IMR-90 (cell line): ENCODE data around the gene AJM1. TPM values are rescaled to one million over a fixed set of nuclear protein-coding genes. Genes with fewer than 3 reads are reported as not detected.
"Not testable (repeated sequence)": the region's sequence is repeated elsewhere in the genome, so short reads cannot be mapped to it uniquely, and the experiment has no call there.

ENCODE experiments used
- ATAC-seq: fragments of 200-7000 bp; cut with Tn5 transposase; 2 replicates; pipeline ENCODE4 v1.9.1; 2020; ENCODE audit warnings: low read depth, mild to moderate bottlenecking, moderate library complexity
- BruUV-seq: library from RNA; stranded (reverse); fragments of 400-500 nt; replicated peaks from 2 replicates; lab custom pipeline; 2021; lab: Mats Ljungman, UMichigan
- CTCF ChIA-PET: fragments of 300-600 bp; formaldehyde crosslinking; extraction: SDS; loops from one replicate; lab custom pipeline; 2021; ENCODE audit warnings: antibody characterized with exemption; lab: Yijun Ruan, JAX
- POLR2A ChIA-PET: fragments of 300-600 bp; sonication (Branson Sonifier 250); formaldehyde crosslinking; loops from one replicate; lab custom pipeline; 2022; ENCODE audit warnings: antibody characterized with exemption; ENCODE audit not compliant: unreplicated experiment; lab: Charles Lee
- DNase-seq: peaks from one replicate; pipeline ENCODE4 v3.0.0; 2013
- H2AFZ ChIP-seq: replicated peaks from 2 replicates; pipeline ENCODE3; 2013; ENCODE audit warnings: low read length, mild to moderate bottlenecking; ENCODE audit not compliant: poor library complexity
- H2AK5ac ChIP-seq: 2 replicates; pipeline ENCODE4 v1.6.1; 2013; ENCODE audit warnings: low read depth, low read length, inconsistent platforms
- H2AK9ac ChIP-seq: replicated peaks from 2 replicates; pipeline ENCODE3; 2013; ENCODE audit warnings: mild to moderate bottlenecking, low read depth, low read length, moderate library complexity; ENCODE audit not compliant: poor library complexity
- H2BK120ac ChIP-seq: 2 replicates; pipeline ENCODE4 v1.6.1; 2013; ENCODE audit warnings: low read depth, low read length, inconsistent platforms
- H2BK15ac ChIP-seq: 3 replicates; pipeline ENCODE4 v1.6.1; 2013; ENCODE audit warnings: low read depth, low read length, inconsistent platforms
- H2BK20ac ChIP-seq: 2 replicates; pipeline ENCODE4 v1.6.1; 2013; ENCODE audit warnings: low read depth, mild to moderate bottlenecking, inconsistent platforms, low read length, moderate library complexity
- H2BK5ac ChIP-seq: 2 replicates; pipeline ENCODE4 v1.6.1; 2013; ENCODE audit warnings: mild to moderate bottlenecking, low read depth, low read length, inconsistent platforms; ENCODE audit not compliant: poor library complexity, severe bottlenecking
- H3K14ac ChIP-seq: replicated peaks from 2 replicates; pipeline ENCODE4 v1.6.1; 2013; ENCODE audit warnings: low read depth, low read length, inconsistent platforms
- H3K18ac ChIP-seq: 2 replicates; pipeline ENCODE4 v1.6.1; 2013; ENCODE audit warnings: low read depth, low read length, control low read depth
- H3K23ac ChIP-seq: 2 replicates; pipeline ENCODE4 v1.6.1; 2013; ENCODE audit warnings: low read depth, low read length, inconsistent platforms
- H3K27ac ChIP-seq: 2 replicates; pipeline ENCODE4 v1.5.1; 2013; ENCODE audit warnings: mild to moderate bottlenecking, control low read depth, low read length; ENCODE audit not compliant: insufficient read depth
- H3K27me3 ChIP-seq: 2 replicates; pipeline ENCODE4 v1.6.1; 2013; ENCODE audit warnings: low read length; ENCODE audit not compliant: control insufficient read depth, insufficient read depth
- H3K36me3 ChIP-seq: 2 replicates; pipeline ENCODE4 v1.6.1; 2013; ENCODE audit warnings: low read length, mixed read lengths; ENCODE audit not compliant: control insufficient read depth, insufficient read depth
- H3K4ac ChIP-seq: 2 replicates; pipeline ENCODE4 v1.6.1; 2013; ENCODE audit warnings: low read depth, low read length, inconsistent platforms
- H3K4me1 ChIP-seq: 2 replicates; pipeline ENCODE4 v1.6.1; 2013; ENCODE audit warnings: low read length, mixed read lengths; ENCODE audit not compliant: control insufficient read depth, insufficient read depth
- H3K4me2 ChIP-seq: 2 replicates; pipeline ENCODE4 v1.6.1; 2013; ENCODE audit warnings: low read depth, mild to moderate bottlenecking, control low read depth, low read length, moderate library complexity
- H3K4me3 ChIP-seq: 2 replicates; pipeline ENCODE4 v1.5.1; 2013; ENCODE audit warnings: low read depth, mild to moderate bottlenecking, control low read depth, low read length, moderate library complexity; ENCODE audit not compliant: insufficient read depth
- H3K56ac ChIP-seq: 2 replicates; pipeline ENCODE4 v1.6.1; 2013; ENCODE audit warnings: low read length, inconsistent platforms; ENCODE audit not compliant: insufficient read depth; ENCODE audit errors: extremely low read depth
- H3K79me1 ChIP-seq, 2 experiments: 2 replicates each; pipeline ENCODE4 v1.6.1; 2013; ENCODE audit warnings: low read length in 2 of 2, inconsistent platforms in 1 of 2, low read depth in 1 of 2
- H3K9ac ChIP-seq: 2 replicates; pipeline ENCODE4 v1.6.1; 2013; ENCODE audit warnings: low read depth, low read length, control low read depth
- H3K9me1 ChIP-seq: 2 replicates; pipeline ENCODE4 v1.6.1; 2013; ENCODE audit warnings: low read length, inconsistent platforms; ENCODE audit not compliant: insufficient read depth
- H3K9me3 ChIP-seq: 2 replicates; pipeline ENCODE4 v1.6.1; 2013; ENCODE audit warnings: low read length; ENCODE audit not compliant: control insufficient read depth, insufficient read depth
- H4K20me1 ChIP-seq: 2 replicates; pipeline ENCODE4 v1.6.1; 2013; ENCODE audit warnings: low read length, inconsistent platforms; ENCODE audit not compliant: insufficient read depth
- H4K5ac ChIP-seq: 2 replicates; pipeline ENCODE4 v1.6.1; 2013; ENCODE audit warnings: mild to moderate bottlenecking, low read depth, low read length, control low read depth
- H4K8ac ChIP-seq, 2 experiments: 2 replicates each; pipeline ENCODE4 v1.6.1; 2013; ENCODE audit warnings: low read depth in 2 of 2, low read length in 2 of 2, control low read depth in 1 of 2, inconsistent platforms in 1 of 2
- H4K91ac ChIP-seq: 2 replicates; pipeline ENCODE4 v1.6.1; 2013; ENCODE audit warnings: low read depth, low read length, inconsistent platforms; ENCODE audit not compliant: insufficient read depth
- WGBS, 2 experiments: methylation state at CpG; one replicate each; pipeline versions ENCODE4 v1.1.5 to v1.1.7; 2013; ENCODE audit warnings: missing lambda C conversion rate in 2 of 2; ENCODE audit not compliant: insufficient read length in 1 of 2; ENCODE audit errors: extremely low coverage in 2 of 2; 5-methylcytosine and 5-hydroxymethylcytosine counted together
- dilution Hi-C: fragments of 300-500 bp; cut with HindIII; formaldehyde crosslinking; loops from one replicate; pipeline ENCODE4 v1.14.3; 2018; ENCODE audit warnings: low sequenced_read_pairs; ENCODE audit not compliant: unreplicated experiment
- in situ Hi-C: fragments of 300-500 bp; cut with MboI; formaldehyde crosslinking; loops from 3 replicates; pipeline ENCODE4 v1.14.3; 2019; ENCODE audit warnings: low sequenced_read_pairs, inconsistent platforms, mixed read lengths
- intact Hi-C: fragments of 100-400 bp; cut with micrococcal nuclease; formaldehyde crosslinking; loops from 2 replicates; pipeline ENCODE4 v1.10.0; 2022
- polyA plus RNA-seq, 3 experiments: library from polyadenylated mRNA; depleted of rRNA; stranded (reverse); fragments of >200 nt; gene quantifications; 2 replicates each; pipeline ENCODE4 v1.2.3, GENCODE V29; 2012; ENCODE audit warnings: low replicate concordance in 1 of 3
- total RNA-seq: library from RNA; depleted of rRNA; stranded (reverse); fragments of >200 nt; gene quantifications from 2 replicates; pipeline ENCODE4 v1.2.3, GENCODE V29; 2012

Gene AJM1
- total and polyA plus RNA-seq, 2 of the 4 experiments (the other 2 are of a cell fraction) = 0.18 to 1.5 TPM

DNA sequence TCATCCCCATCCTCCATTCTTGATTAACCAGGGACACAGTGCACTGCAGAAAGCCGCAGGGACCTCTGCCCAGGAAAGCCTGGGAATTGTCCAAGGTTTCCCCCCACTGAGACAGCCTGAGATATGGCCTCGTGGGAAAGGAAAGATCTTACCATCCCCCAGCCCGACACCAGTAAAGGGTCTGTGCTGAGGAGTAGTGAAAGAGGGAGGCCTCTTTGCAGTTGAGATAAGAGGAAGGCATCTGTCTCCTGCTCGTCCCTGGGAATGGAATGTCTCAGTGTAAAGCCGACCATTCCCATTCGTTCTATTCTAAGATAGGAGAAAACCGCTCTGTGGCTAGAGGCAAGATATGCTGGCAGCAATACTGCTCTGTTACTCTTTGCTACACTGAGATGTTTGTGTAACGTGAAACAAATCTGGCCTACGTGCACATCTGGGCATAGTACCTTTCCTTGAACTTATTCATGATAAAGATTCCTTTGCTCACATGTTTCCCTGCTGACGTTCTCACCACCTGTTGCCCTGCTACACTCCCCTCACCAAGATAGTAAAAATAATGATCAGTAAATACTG is 45.4 kb upstream of the AJM1 start:
- H3K9ac ChIP-seq, H2BK120ac ChIP-seq, CTCF ChIA-PET, H3K23ac ChIP-seq, H3K27ac ChIP-seq, in situ Hi-C loops, H3K56ac ChIP-seq, POLR2A ChIA-PET, H2BK15ac ChIP-seq, H3K9me1 ChIP-seq, intact Hi-C loops, BruUV-seq, H2BK20ac ChIP-seq, ATAC-seq, H4K8ac ChIP-seq, H3K18ac ChIP-seq, H3K9me3 ChIP-seq, H3K36me3 ChIP-seq, H3K4ac ChIP-seq, H4K91ac ChIP-seq, H2AFZ ChIP-seq, H2AK5ac ChIP-seq, H2BK5ac ChIP-seq, H3K14ac ChIP-seq, H2AK9ac ChIP-seq, H3K4me3 ChIP-seq, dilution Hi-C loops, H4K5ac ChIP-seq: not testable (repeated sequence)
- Histone ChIP-seq H4K20me1 (peaks cover 16% of the 10 kb centered on the region), H3K79me1 (peaks cover 0 to 17% of the 10 kb centered on the region in 2 experiments; a peak in 3 of 4 replicates), H3K27me3 (peaks cover 32% of the 10 kb centered on the region), H3K4me2 (peak overlapping the region; percentile 39), H3K4me1 (peaks cover 14% of the 10 kb centered on the region)
- no CpG with 5 or more reads among the region's 10 CpGs for WGBS, 2 experiments
- DNase-seq = peak; percentile 71
